PC-9 (cell line): ENCODE results near the gene FOXK1. TPM values are rescaled to one million over a fixed set of nuclear protein-coding genes. Genes with fewer than 3 reads are reported as not detected.
A peak's percentile ranks its signal among the peaks of the same experiment; 100 is the strongest.

Experiments used
- BruUV-seq: library from RNA; stranded (reverse); fragments of 400-500 nt; replicated peaks from 2 replicates; lab custom pipeline; 2021; lab: Mats Ljungman, UMichigan
- CTCF ChIA-PET: fragments of 300-600 bp; sonication (Branson Sonifier 250); formaldehyde crosslinking; loops from one replicate; lab custom pipeline; 2022; ENCODE audit warnings: antibody characterized with exemption; lab: Charles Lee
- POLR2A ChIA-PET: fragments of 300-600 bp; sonication (Branson Sonifier 250); formaldehyde crosslinking; loops from one replicate; lab custom pipeline; 2022; ENCODE audit warnings: antibody characterized with exemption; ENCODE audit not compliant: unreplicated experiment; lab: Charles Lee
- DNase-seq, 2 experiments: peaks; one replicate each; pipeline versions ENCODE4 v3.0.0 to v3.0.0-alpha.2; 2015 to 2022; ENCODE audit warnings: mixed read lengths in 1 of 2
- H2AFZ ChIP-seq: fragments of 200-600 bp; sonication (generic); 2 replicates; pipeline ENCODE4 v1.8.1; 2017; ENCODE audit warnings: antibody characterized with exemption
- H3F3A ChIP-seq: fragments of 200-600 bp; sonication (generic); 2 replicates; pipeline ENCODE4 v1.8.1; 2017; ENCODE audit warnings: antibody characterized with exemption, mild to moderate bottlenecking, low read depth; ENCODE audit not compliant: insufficient read depth
- H3K27ac ChIP-seq: fragments of 200-600 bp; sonication (generic); 2 replicates; pipeline ENCODE4 v1.6.1; 2016; ENCODE audit warnings: mixed run types
- H3K27me3 ChIP-seq: fragments of 200-600 bp; sonication (generic); 2 replicates; pipeline ENCODE4 v1.6.1; 2016; ENCODE audit warnings: low read depth, mixed run types; ENCODE audit not compliant: insufficient read depth
- H3K36me3 ChIP-seq: fragments of 200-600 bp; sonication (generic); 2 replicates; pipeline ENCODE4 v1.6.1; 2016; ENCODE audit warnings: low read depth, mixed run types
- H3K4me1 ChIP-seq: fragments of 200-600 bp; sonication (generic); replicated peaks from 2 replicates; pipeline ENCODE4 v1.6.1; 2016; ENCODE audit warnings: mixed run types; ENCODE audit not compliant: insufficient read depth
- H3K4me2 ChIP-seq: fragments of 200-600 bp; sonication (generic); 2 replicates; pipeline ENCODE4 v1.6.1; 2017; ENCODE audit warnings: mixed run types
- H3K4me3 ChIP-seq: fragments of 200-600 bp; sonication (generic); 2 replicates; pipeline ENCODE4 v1.6.1; 2016; ENCODE audit warnings: mixed run types
- H3K79me2 ChIP-seq: fragments of 200-600 bp; sonication (generic); 2 replicates; pipeline ENCODE4 v1.6.1; 2017; ENCODE audit warnings: low read depth, mixed run types
- H3K9me2 ChIP-seq: fragments of 200-600 bp; sonication (generic); 2 replicates; pipeline ENCODE4 v1.8.1; 2017; ENCODE audit warnings: mild to moderate bottlenecking; ENCODE audit not compliant: insufficient read depth
- H3K9me3 ChIP-seq: fragments of 200-600 bp; sonication (generic); 2 replicates; pipeline ENCODE4 v1.8.1; 2016; ENCODE audit warnings: low read depth; ENCODE audit not compliant: insufficient read depth
- H4K20me1 ChIP-seq: fragments of 200-600 bp; sonication (generic); 2 replicates; pipeline ENCODE4 v1.8.1; 2017; ENCODE audit not compliant: insufficient read depth
- CTCF ChIP-seq: fragments of 200-600 bp; sonication (generic); conservative IDR thresholded peaks from 2 replicates; pipeline ENCODE4 v1.6.1; 2017; ENCODE audit warnings: mixed run types, antibody characterized with exemption, mild to moderate bottlenecking, moderate library complexity
- EZH2 ChIP-seq: fragments of 200-600 bp; sonication (generic); IDR thresholded peaks from 2 replicates; pipeline ENCODE4 v1.8.0; 2017; ENCODE audit warnings: antibody characterized with exemption, low read depth
- intact Hi-C: fragments of 100-400 bp; cut with micrococcal nuclease; formaldehyde crosslinking; loops from one replicate; pipeline ENCODE4 v1.10.0; 2022; ENCODE audit not compliant: unreplicated experiment
- total RNA-seq: library from RNA; stranded (reverse); gene quantifications from 2 replicates; pipeline ENCODE4 v1.2.3, GENCODE V29; 2021

Gene FOXK1
- total RNA-seq, 1 experiment from 2014 or later, result 68.1 TPM

GRCh38 chr7:4745265-4745919 lies 63.3 kb downstream of the FOXK1 start:
- peaks cover 64% of the 10 kb centered on the region for H3K79me2 ChIP-seq
- intact Hi-C loops, result loop anchor here (1.0 kb wide), 1 partner anchor 104 kb away; no protein-coding TSS in a partner anchor

GRCh38 chr7:4745971-4746919 lies 64.2 kb downstream of the FOXK1 start:
- no peaks in the 10 kb centered on the region for H3K9me2 ChIP-seq
- DNase-seq, result no peak
- peak overlapping the region; percentile 42; the same call in 1 of the 2 replicates for H3K4me3 ChIP-seq
- H3K79me2 ChIP-seq, result peaks cover 59% of the 10 kb centered on the region
- H4K20me1 ChIP-seq, result peaks cover 10% of the 10 kb centered on the region; the same call in 1 of the 2 replicates
- TF ChIP-seq CTCF, result no peak
- TF ChIP-seq EZH2, result no peak
- H3K9me3 ChIP-seq, result no peaks in the 10 kb centered on the region
- ChIA-PET POLR2A (interaction anchor here (0.6 to 1.4 kb wide), 3 partner anchors 36 to 1028 kb away, joined by 5 to 11 read pairs (median 6); no protein-coding TSS in a partner anchor), CTCF (interaction anchor here (0.6 to 1.6 kb wide), 2 partner anchors 13 to 343 kb away, joined by 5 to 7 read pairs; no protein-coding TSS in a partner anchor)
- BruUV-seq, result no TSS peak
- H3K4me2 ChIP-seq, result peak overlapping the region; percentile 76
- no peaks in the 10 kb centered on the region for H3K27me3 ChIP-seq
- H3K27ac ChIP-seq, result peak overlapping the region; percentile 93
- intact Hi-C loops, result loop anchor here (1.0 kb wide), 1 partner anchor 105 kb away; no protein-coding TSS in a partner anchor
- H3F3A ChIP-seq, result peaks cover 39% of the 10 kb centered on the region
- H2AFZ ChIP-seq, result no peak overlapping the region
- H3K36me3 ChIP-seq, result peaks cover 25% of the 10 kb centered on the region
- peaks cover 37% of the 10 kb centered on the region for H3K4me1 ChIP-seq

More at GRCh38 chr7:4745265-4745919, 63.3 kb downstream of the FOXK1 start:
- Histone ChIP-seq H3K9me3 (no peaks in the 10 kb centered on the region), H2AFZ (no peak overlapping the region), H3K36me3 (peaks cover 31% of the 10 kb centered on the region), H3K27ac (peak overlapping the region; percentile 93), H3K4me2 (peak overlapping the region; percentile 76), H3K4me1 (peaks cover 37% of the 10 kb centered on the region), H4K20me1 (0 out of 2 replicates have a peak, but pooled peaks cover 2% of the 10 kb centered on the region), H3K9me2 (no peaks in the 10 kb centered on the region), H3F3A (peaks cover 39% of the 10 kb centered on the region), H3K4me3 (peak overlapping the region; percentile 42; the same call in 1 of the 2 replicates), H3K27me3 (no peaks in the 10 kb centered on the region)
- no peak for DNase-seq
- CTCF ChIA-PET, result interaction anchor here (0.6 to 1.6 kb wide), 4 partner anchors 14 to 713 kb away, joined by 4 to 8 read pairs (median 5); no protein-coding TSS in a partner anchor
- TF ChIP-seq EZH2 (no peak), CTCF (no peak)
- POLR2A ChIA-PET, result interaction anchor here (0.5 to 1.4 kb wide), 10 partner anchors 32 to 1882 kb away, joined by 4 to 11 read pairs (median 6); no protein-coding TSS in a partner anchor
- BruUV-seq, result TSS peak; percentile 82

DNA sequence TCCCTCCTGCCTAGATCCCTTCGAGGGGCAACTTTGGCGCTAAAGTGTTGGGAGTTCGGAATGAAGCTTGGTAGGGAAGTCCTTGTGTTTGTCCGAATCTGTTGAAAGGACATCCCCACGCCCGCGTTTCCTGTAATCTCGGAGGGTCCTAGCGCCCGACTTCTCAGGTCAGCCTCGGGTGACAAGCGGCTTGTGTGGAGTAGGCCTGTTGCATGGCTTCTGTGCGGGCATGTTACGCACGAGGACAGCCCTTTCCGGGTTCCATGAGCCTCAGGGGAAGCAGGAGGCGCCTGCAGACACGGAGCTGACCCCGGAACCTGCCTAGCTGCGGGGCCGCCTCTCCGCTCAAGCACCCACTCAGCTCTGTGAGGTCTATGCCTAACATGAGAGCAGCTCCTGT lies 64.9 kb downstream of the FOXK1 start:
- Histone ChIP-seq H3K9me2 (no peaks in the 10 kb centered on the region), H3K4me1 (peaks cover 37% of the 10 kb centered on the region), H3K36me3 (peaks cover 17% of the 10 kb centered on the region), H3K79me2 (peaks cover 57% of the 10 kb centered on the region), H3F3A (peaks cover 40% of the 10 kb centered on the region), H3K27ac (peak overlapping the region; percentile 93; the same call in 1 of the 2 replicates), H3K9me3 (no peaks in the 10 kb centered on the region), H3K4me3 (no peak overlapping the region), H3K27me3 (no peaks in the 10 kb centered on the region), H3K4me2 (no peak overlapping the region), H2AFZ (no peak overlapping the region), H4K20me1 (peaks cover 17% of the 10 kb centered on the region; the same call in 1 of the 2 replicates)
- intact Hi-C loops, result no loop called here
- no peak for DNase-seq
- TF ChIP-seq CTCF (no peak), EZH2 (no peak)
- ChIA-PET POLR2A (interaction anchor here (0.7 kb wide), 1 partner anchor 21 kb away, joined by 5 read pairs; no protein-coding TSS in a partner anchor), CTCF (interaction anchor here (0.6 kb wide), 1 partner anchor 342 kb away, joined by 7 read pairs; no protein-coding TSS in a partner anchor)
- BruUV-seq, result no TSS peak
